Osteocyte (in vitro differentiated cells): ENCODE results near the gene MLN. TPM values are rescaled to one million over a fixed set of nuclear protein-coding genes. Genes with fewer than 3 reads are reported as not detected.

Experiments used
- DNase-seq: peaks from one replicate; pipeline ENCODE4 v3.0.0; 2021; ENCODE audit warnings: mixed read lengths; ENCODE audit not compliant: unreplicated experiment; ENCODE audit errors: extremely low spot score
- H3K27ac Mint-ChIP-seq: one replicate; pipeline ENCODE4 v1.8.0; 2021; ENCODE audit warnings: mild to moderate bottlenecking, mixed read lengths; ENCODE audit not compliant: unreplicated experiment
- H3K27me3 Mint-ChIP-seq: one replicate; pipeline ENCODE4 v1.8.0; 2021; ENCODE audit warnings: mixed read lengths; ENCODE audit not compliant: unreplicated experiment
- H3K36me3 Mint-ChIP-seq: one replicate; pipeline ENCODE4 v1.8.0; 2021; ENCODE audit warnings: mixed read lengths; ENCODE audit not compliant: unreplicated experiment
- H3K4me1 Mint-ChIP-seq: one replicate; pipeline ENCODE4 v1.8.0; 2021; ENCODE audit warnings: mixed read lengths; ENCODE audit not compliant: unreplicated experiment
- H3K4me3 Mint-ChIP-seq: one replicate; pipeline ENCODE4 v1.8.0; 2021; ENCODE audit warnings: mild to moderate bottlenecking, moderate library complexity, mixed read lengths; ENCODE audit not compliant: unreplicated experiment
- H3K9me3 Mint-ChIP-seq: one replicate; pipeline ENCODE4 v1.8.0; 2021; ENCODE audit warnings: mixed read lengths; ENCODE audit not compliant: unreplicated experiment
- total RNA-seq: library from RNA; stranded (reverse); gene quantifications from 2 replicates; pipeline ENCODE4 v1.2.1, GENCODE V29; 2021
- TF ChIP-seq, protein P1 (sequence below): fragments of 200-600 bp; sonication (generic); IDR thresholded peaks from 2 replicates; pipeline ENCODE4 v1.5.0; 2021; ENCODE audit warnings: antibody characterized with exemption, mild to moderate bottlenecking, moderate library complexity

Gene MLN
- total RNA-seq, 1 donor from 2014 or later = not detected

DNA sequence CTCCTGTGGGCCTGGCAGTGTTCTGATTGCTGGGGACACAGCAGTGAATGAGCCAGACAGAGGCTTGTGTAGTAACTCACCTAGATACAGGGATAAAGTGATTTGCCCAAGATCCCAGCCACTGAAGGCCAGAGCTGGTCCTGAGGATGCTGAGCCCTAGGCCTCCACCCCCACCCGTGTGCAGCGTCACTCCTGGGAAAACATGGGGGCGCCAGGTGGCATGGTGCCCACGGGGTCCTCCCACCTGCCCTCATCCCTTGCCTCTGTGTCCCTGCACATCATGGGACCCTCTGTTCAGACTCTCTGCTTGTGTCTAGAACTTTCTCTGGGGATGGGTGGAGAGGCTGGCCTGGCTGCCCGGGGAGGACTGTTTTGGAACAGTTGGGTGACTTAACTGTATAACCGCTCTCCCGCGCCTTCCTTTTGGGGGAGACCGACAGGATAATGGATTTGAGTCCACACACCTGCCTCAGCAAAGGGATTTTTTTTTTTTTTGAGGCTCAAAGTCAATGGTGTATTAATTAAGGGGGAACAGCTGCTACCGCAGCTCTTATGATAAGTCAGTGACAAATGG lies 34.5 kb downstream of the MLN start:
- no peak for DNase-seq
- Mint-ChIP-seq H3K4me1 (peaks cover 53% of the 10 kb centered on the region), H3K9me3 (peaks cover 9% of the 10 kb centered on the region), H3K36me3 (peaks cover 8% of the 10 kb centered on the region), H3K4me3 (no peak overlapping the region), H3K27me3 (no peaks in the 10 kb centered on the region), H3K27ac (peak overlapping the region; percentile 73)
- TF ChIP-seq, protein P1, sequence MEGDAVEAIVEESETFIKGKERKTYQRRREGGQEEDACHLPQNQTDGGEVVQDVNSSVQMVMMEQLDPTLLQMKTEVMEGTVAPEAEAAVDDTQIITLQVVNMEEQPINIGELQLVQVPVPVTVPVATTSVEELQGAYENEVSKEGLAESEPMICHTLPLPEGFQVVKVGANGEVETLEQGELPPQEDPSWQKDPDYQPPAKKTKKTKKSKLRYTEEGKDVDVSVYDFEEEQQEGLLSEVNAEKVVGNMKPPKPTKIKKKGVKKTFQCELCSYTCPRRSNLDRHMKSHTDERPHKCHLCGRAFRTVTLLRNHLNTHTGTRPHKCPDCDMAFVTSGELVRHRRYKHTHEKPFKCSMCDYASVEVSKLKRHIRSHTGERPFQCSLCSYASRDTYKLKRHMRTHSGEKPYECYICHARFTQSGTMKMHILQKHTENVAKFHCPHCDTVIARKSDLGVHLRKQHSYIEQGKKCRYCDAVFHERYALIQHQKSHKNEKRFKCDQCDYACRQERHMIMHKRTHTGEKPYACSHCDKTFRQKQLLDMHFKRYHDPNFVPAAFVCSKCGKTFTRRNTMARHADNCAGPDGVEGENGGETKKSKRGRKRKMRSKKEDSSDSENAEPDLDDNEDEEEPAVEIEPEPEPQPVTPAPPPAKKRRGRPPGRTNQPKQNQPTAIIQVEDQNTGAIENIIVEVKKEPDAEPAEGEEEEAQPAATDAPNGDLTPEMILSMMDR = no peak

DNA sequence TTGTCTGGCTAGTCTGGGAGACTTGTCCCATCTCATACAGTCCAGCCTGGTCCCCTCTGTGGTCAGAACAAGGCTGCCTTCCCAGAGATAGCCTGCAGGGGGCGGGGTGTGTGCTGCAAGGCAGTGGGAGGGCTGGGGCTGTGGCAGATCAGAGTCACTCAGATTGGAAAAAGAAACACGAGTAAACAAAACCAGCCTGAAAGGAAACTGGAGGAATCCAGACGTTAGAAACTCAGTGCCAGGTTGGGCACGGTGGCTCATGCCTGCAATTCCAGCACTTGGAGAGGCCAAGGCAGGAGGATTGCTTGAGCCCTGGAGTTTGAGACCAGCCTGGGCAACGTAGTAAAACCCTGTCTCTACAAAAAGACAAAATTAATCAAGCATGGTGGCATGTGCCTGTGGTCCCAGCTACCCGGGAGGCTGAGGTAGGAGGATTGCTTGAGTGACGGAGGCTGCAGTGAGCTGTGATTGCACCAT lies 35.1 kb downstream of the MLN start:
- H3K36me3 Mint-ChIP-seq = peaks cover 8% of the 10 kb centered on the region
- peaks cover 9% of the 10 kb centered on the region for H3K9me3 Mint-ChIP-seq
- no peaks in the 10 kb centered on the region for H3K27me3 Mint-ChIP-seq
- H3K27ac Mint-ChIP-seq = peak overlapping the region; percentile 73
- DNase-seq = peak; percentile 95
- TF ChIP-seq, protein P1 = peak; percentile 85
- H3K4me1 Mint-ChIP-seq = peaks cover 53% of the 10 kb centered on the region
- no peak overlapping the region for H3K4me3 Mint-ChIP-seq

- no peak for DNase-seq
- Mint-ChIP-seq H3K27ac (no peak overlapping the region), H3K27me3 (no peaks in the 10 kb centered on the region), H3K4me3 (no peak overlapping the region), H3K36me3 (peaks cover 1% of the 10 kb centered on the region), H3K4me1 (peaks cover 47% of the 10 kb centered on the region), H3K9me3 (peaks cover 9% of the 10 kb centered on the region)
- TF ChIP-seq, protein P1 = no peak
These were observed 36.6 kb downstream of the MLN start for GRCh38 chr6:33766921-33767907.

DNA sequence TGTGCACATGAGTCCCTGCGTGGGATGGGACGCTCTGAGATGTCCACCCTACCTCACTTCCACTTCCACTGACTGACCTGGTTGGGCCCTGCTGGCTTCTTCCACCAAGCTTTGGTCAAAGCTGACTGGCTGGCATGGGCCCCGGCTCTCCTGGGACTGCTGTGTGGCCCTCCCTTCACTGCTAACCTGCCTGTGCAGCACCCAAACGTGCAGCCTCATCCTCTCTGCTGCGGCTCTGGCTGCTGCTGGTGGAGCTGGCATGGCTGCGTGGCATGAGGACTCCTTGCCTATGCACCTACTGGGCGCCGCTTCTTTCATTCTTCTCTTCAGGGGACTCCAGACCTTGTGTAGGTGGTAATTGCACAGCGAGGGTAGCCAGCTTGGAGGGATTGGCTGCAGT lies 38.4 kb downstream of the MLN start:
- Mint-ChIP-seq H3K4me1 (peaks cover 48% of the 10 kb centered on the region), H3K36me3 (peaks cover 1% of the 10 kb centered on the region), H3K4me3 (no peak overlapping the region), H3K9me3 (peaks cover 9% of the 10 kb centered on the region), H3K27ac (no peak overlapping the region), H3K27me3 (no peaks in the 10 kb centered on the region)
- TF ChIP-seq, protein P1 = no peak
- DNase-seq = no peak

GRCh38 chr6:33764036-33764435 lies 39.8 kb downstream of the MLN start:
- TF ChIP-seq, protein P1 = no peak
- Mint-ChIP-seq H3K36me3 (peaks cover 1% of the 10 kb centered on the region), H3K27ac (no peak overlapping the region)

More at GRCh38 chr6:33764036-33764435, 39.8 kb downstream of the MLN start:
- Mint-ChIP-seq H3K4me3 (no peak overlapping the region), H3K4me1 (peaks cover 44% of the 10 kb centered on the region), H3K27me3 (no peaks in the 10 kb centered on the region), H3K9me3 (peaks cover 9% of the 10 kb centered on the region)
- DNase-seq = no peak
